Kidney epithelial cell (primary cell): ENCODE data around the gene TADA1. TPM values are rescaled to one million over a fixed set of nuclear protein-coding genes. Genes with fewer than 3 reads are reported as not detected.

Experiments
- DNase-seq: peaks from one replicate; pipeline ENCODE4 v3.0.0-alpha.2; 2010; ENCODE audit warnings: low read depth
- H3K27me3 ChIP-seq: 2 replicates; pipeline ENCODE4 v1.6.0; 2011; ENCODE audit warnings: low read length; ENCODE audit not compliant: control insufficient read depth, insufficient read depth
- H3K36me3 ChIP-seq: 2 replicates; pipeline ENCODE4 v1.5.1; 2011; ENCODE audit warnings: low read length; ENCODE audit not compliant: control insufficient read depth, insufficient read depth
- H3K4me3 ChIP-seq: 2 replicates; pipeline ENCODE4 v1.5.1; 2011; ENCODE audit warnings: low read depth, mild to moderate bottlenecking, control low read depth, low read length
- total RNA-seq: library from RNA; depleted of rRNA; stranded (reverse); fragments of >200 nt; gene quantifications from 2 replicates; pipeline ENCODE4 v1.2.3, GENCODE V29; 2015
- TF ChIP-seq, protein P1 (sequence below): IDR thresholded peaks from 2 replicates; pipeline ENCODE4 v1.5.1; 2011; ENCODE audit warnings: mild to moderate bottlenecking, moderate library complexity, low read length, control low read depth, inconsistent platforms; ENCODE audit not compliant: insufficient read depth, poor library complexity, severe bottlenecking

TADA1 gene
- total RNA-seq, 1 donor from 2014 or later: 14.0 TPM

DNA sequence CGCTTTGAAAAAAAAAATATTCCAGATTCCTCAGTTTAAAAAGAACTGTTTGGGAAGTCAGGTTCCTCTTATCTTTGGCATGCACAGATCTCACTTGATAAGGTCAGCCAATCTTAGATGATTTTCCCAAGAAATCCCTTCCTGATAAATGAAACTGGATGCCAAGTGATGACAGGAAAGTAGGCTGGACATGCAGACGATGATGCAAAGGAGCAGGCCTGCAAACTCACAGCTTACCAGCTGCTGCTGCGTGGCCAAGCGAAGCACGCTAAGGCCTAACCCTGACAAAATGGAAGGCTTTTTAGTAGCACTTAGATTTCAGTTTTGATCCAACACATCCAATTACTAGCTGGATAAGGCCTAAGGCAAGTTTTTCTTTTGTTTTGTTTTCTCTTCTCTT, 10.1 kb downstream of the TADA1 start:
- H3K27me3 ChIP-seq: no peaks in the 10 kb centered on the region
- TF ChIP-seq, protein P1, sequence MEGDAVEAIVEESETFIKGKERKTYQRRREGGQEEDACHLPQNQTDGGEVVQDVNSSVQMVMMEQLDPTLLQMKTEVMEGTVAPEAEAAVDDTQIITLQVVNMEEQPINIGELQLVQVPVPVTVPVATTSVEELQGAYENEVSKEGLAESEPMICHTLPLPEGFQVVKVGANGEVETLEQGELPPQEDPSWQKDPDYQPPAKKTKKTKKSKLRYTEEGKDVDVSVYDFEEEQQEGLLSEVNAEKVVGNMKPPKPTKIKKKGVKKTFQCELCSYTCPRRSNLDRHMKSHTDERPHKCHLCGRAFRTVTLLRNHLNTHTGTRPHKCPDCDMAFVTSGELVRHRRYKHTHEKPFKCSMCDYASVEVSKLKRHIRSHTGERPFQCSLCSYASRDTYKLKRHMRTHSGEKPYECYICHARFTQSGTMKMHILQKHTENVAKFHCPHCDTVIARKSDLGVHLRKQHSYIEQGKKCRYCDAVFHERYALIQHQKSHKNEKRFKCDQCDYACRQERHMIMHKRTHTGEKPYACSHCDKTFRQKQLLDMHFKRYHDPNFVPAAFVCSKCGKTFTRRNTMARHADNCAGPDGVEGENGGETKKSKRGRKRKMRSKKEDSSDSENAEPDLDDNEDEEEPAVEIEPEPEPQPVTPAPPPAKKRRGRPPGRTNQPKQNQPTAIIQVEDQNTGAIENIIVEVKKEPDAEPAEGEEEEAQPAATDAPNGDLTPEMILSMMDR: no peak

GRCh38 chr1:166859597-166859996, 16.5 kb downstream of the TADA1 start:
- Histone ChIP-seq H3K36me3 (no peaks in the 10 kb centered on the region), H3K4me3 (no peak overlapping the region), H3K27me3 (no peaks in the 10 kb centered on the region)
- TF ChIP-seq, protein P1: no peak
- no peak for DNase-seq

More for the DNA sequence above, 10.1 kb downstream of the TADA1 start:
- H3K4me3 ChIP-seq: no peak overlapping the region
- DNase-seq: no peak
- no peaks in the 10 kb centered on the region for H3K36me3 ChIP-seq

DNA sequence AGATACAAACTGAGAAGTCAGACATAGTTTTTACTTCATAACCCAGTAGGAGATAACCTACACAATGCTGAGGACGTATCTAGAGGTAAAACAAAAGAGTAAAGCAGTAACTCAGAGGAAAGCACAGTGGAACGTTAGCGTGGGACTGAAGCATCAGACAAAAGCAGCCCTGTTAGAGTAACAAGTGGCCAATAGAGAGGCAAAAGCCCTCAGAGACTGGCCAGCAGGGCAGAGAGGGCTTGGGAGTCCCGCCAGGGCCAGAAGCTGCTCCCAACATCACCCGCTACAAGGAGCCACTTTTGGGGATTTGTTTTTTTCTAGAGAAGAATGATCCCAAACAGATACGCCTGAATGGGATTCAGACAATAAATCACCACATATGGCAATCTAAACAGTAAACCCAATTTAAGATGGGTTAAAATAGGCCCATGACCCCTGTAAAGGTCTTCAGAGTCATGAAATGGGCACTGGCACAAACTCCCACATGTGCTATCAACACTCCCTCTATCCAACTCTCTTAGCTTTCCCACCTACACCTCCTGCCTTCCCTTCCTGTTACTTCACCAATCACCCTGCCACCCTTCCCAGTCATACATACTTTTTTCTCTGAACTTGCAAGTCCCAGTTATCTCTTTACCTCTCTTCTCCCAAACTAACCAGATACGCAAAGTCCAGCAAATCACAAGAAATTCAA, 17.2 kb downstream of the TADA1 start:
- peaks cover 1% of the 10 kb centered on the region for H3K36me3 ChIP-seq
- TF ChIP-seq, protein P1: no peak
- H3K27me3 ChIP-seq: no peaks in the 10 kb centered on the region
- no peak overlapping the region for H3K4me3 ChIP-seq
- no peak for DNase-seq

DNA sequence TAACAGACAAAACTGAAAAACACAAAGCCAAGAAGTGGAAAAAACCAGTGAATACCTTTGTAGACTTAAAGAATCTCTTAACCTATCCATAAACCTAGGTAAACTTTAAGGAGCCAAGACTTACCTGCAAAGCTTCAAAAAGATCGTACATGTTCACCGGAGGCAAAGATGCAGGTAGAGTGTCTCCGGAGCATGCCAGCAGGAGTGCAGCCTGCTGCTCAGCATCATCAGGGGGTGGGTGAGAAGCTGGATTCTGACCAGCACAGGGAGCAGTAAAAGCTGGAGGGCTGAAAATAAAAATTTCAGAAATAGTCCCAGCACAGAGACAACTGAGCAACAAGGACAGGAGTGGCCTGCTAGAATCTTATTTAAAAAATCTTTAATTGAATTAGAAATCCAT, 18.1 kb downstream of the TADA1 start:
- DNase-seq: no peak
- Histone ChIP-seq H3K36me3 (peaks cover 1% of the 10 kb centered on the region), H3K4me3 (no peak overlapping the region), H3K27me3 (no peaks in the 10 kb centered on the region)
- TF ChIP-seq, protein P1: no peak

DNA sequence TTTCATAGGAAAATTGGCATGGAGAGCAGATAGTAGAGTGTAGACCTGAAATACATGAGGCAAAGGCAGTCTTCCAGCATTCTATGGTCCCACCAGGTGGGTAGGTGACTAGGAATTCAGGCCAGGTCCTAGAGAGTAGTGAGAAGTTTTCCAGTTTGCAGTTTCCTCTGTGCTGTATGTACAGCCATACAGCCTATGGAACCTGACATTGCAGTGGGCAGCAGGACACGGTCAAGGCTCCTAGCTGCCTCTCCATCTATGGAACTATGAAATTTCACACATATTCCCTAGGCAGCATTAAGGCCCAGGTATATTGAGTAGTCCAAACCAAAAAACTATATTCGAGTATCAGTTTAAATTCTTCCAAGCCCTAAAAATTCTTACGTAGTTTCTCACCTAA, 20.5 kb downstream of the TADA1 start:
- H3K27me3 ChIP-seq: no peaks in the 10 kb centered on the region
- no peak for DNase-seq
- no peak overlapping the region for H3K4me3 ChIP-seq
- peaks cover 1% of the 10 kb centered on the region for H3K36me3 ChIP-seq
- TF ChIP-seq, protein P1: no peak

DNA sequence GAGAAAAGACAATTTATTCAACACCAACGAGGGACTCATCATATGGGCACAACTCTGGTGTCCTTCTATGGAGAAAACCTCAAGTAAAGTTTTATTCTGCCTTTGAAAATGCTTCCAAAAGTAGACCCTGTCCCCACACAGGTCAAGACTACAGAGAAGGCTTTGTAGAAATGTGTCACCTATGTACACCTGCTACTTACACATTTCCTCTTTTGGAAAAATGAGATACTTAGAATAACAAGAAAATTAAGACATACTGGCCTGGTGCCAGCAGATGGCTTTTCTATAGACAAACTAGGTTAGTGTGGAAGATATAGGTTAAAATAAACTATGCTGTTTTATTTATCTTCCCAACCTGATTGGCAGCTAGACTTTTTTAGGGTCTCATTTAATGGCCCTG, 23.1 kb downstream of the TADA1 start:
- H3K27me3 ChIP-seq: no peaks in the 10 kb centered on the region
- no peak for DNase-seq
- H3K36me3 ChIP-seq: peaks cover 2% of the 10 kb centered on the region
- TF ChIP-seq, protein P1: no peak
- no peak overlapping the region for H3K4me3 ChIP-seq
